ENCODE measurements around the gene CFAP73. TPM values are rescaled to one million over a fixed set of nuclear protein-coding genes. Genes with fewer than 3 reads are reported as not detected.

The CFAP73 gene
- total RNA-seq, 2 donors from 2014 or later: not detected

- Histone ChIP-seq H3K9me3 (no peaks in the 10 kb centered on the region), H3K27ac (no peak overlapping the region), H3K4me1 (ENCODE audit: control insufficient read depth in 1 of 2, low read depth in 2 of 2) (no peaks in the 10 kb centered on the region), H3K27me3 (replicated peaks; ENCODE audit: insufficient read depth) (no peaks in the 10 kb centered on the region), H3K4me3 (no peak overlapping the region), H3K36me3 (no peaks in the 10 kb centered on the region)
- no peak for TF ChIP-seq CTCF (IDR thresholded peaks at IDR 0.05)
- no peak for ATAC-seq (ENCODE audit: insufficient number of reproducible peaks, low FRiP score, low read depth)
- DNase-seq (ENCODE audit: low spot score): no peak
These were observed 18.9 kb upstream of the CFAP73 start for GRCh38 chr12:113130457-113131135.

GRCh38 chr12:113131556-113131955, 18.0 kb upstream of the CFAP73 start:
- Histone ChIP-seq H3K27ac (no peak overlapping the region), H3K9me3 (no peaks in the 10 kb centered on the region), H3K36me3 (no peaks in the 10 kb centered on the region), H3K27me3 (replicated peaks; ENCODE audit: insufficient read depth) (no peaks in the 10 kb centered on the region), H3K4me3 (no peak overlapping the region), H3K4me1 (ENCODE audit: control insufficient read depth in 1 of 2, low read depth in 2 of 2) (peaks cover 0 to 3% of the 10 kb centered on the region in 2 donors)
- no peak for TF ChIP-seq CTCF (IDR thresholded peaks at IDR 0.05)
- DNase-seq (ENCODE audit: low spot score): no peak
- ATAC-seq (ENCODE audit: insufficient number of reproducible peaks, low FRiP score, low read depth): no peak

GRCh38 chr12:113133036-113133435, 16.5 kb upstream of the CFAP73 start:
- Histone ChIP-seq H3K27me3 (replicated peaks; ENCODE audit: insufficient read depth) (no peaks in the 10 kb centered on the region), H3K9me3 (no peaks in the 10 kb centered on the region), H3K4me3 (no peak overlapping the region), H3K4me1 (ENCODE audit: control insufficient read depth in 1 of 2, low read depth in 2 of 2) (peaks cover 0 to 3% of the 10 kb centered on the region in 2 donors), H3K36me3 (no peaks in the 10 kb centered on the region), H3K27ac (no peak overlapping the region)
- no peak for ATAC-seq (ENCODE audit: insufficient number of reproducible peaks, low FRiP score, low read depth)
- no peak for DNase-seq (ENCODE audit: low spot score)
- TF ChIP-seq CTCF (IDR thresholded peaks at IDR 0.05): no peak

GRCh38 chr12:113133666-113134065, 15.9 kb upstream of the CFAP73 start:
- H3K9me3 ChIP-seq: no peaks in the 10 kb centered on the region
- no peak overlapping the region for H3K27ac ChIP-seq
- DNase-seq (ENCODE audit: low spot score) (no peak), ATAC-seq (ENCODE audit: insufficient number of reproducible peaks, low FRiP score, low read depth) (no peak)
- TF ChIP-seq CTCF (IDR thresholded peaks at IDR 0.05): no peak
- no peak overlapping the region for H3K4me3 ChIP-seq
- H3K36me3 ChIP-seq: no peaks in the 10 kb centered on the region
- H3K4me1 ChIP-seq (ENCODE audit: control insufficient read depth in 1 of 2, low read depth in 2 of 2): peaks cover 0 to 3% of the 10 kb centered on the region in 2 donors
- no peaks in the 10 kb centered on the region for H3K27me3 ChIP-seq (replicated peaks; ENCODE audit: insufficient read depth)

- Histone ChIP-seq H3K36me3 (no peaks in the 10 kb centered on the region), H3K9me3 (no peaks in the 10 kb centered on the region), H3K27me3 (replicated peaks; ENCODE audit: insufficient read depth) (no peaks in the 10 kb centered on the region), H3K4me1 (ENCODE audit: control insufficient read depth in 1 of 2, low read depth in 2 of 2) (peaks cover 0 to 3% of the 10 kb centered on the region in 2 donors), H3K4me3 (no peak overlapping the region), H3K27ac (no peak overlapping the region)
- TF ChIP-seq CTCF (IDR thresholded peaks at IDR 0.05): no peak
- DNase-seq (ENCODE audit: low spot score): no peak
- ATAC-seq (ENCODE audit: insufficient number of reproducible peaks, low FRiP score, low read depth): no peak
These were observed 15.5 kb upstream of the CFAP73 start for GRCh38 chr12:113134071-113134470.

All from thoracic aorta (tissue), 2 donors.